IMR-90 (cell line): ENCODE measurements around the gene PRDM5.

Experiments used
- BHLHE40 ChIP-seq: fragments of 150-350 bp; IDR thresholded peaks from 2 replicates; pipeline ENCODE4 v1.6.1; 2016; ENCODE audit warnings: mild to moderate bottlenecking, low read depth, low read length
- CHD1 ChIP-seq: IDR thresholded peaks from 2 replicates; pipeline ENCODE4 v1.6.1; 2012; ENCODE audit warnings: low read depth, low read length, improper control_type of control experiment
- POLR2A ChIP-seq: IDR thresholded peaks from 2 replicates; pipeline ENCODE4 v1.6.1; 2012; ENCODE audit warnings: mild to moderate bottlenecking, low read depth, low read length
- RFX5 ChIP-seq: IDR thresholded peaks from 2 replicates; pipeline ENCODE4 v1.8.0; 2012; ENCODE audit warnings: low read depth, mild to moderate bottlenecking, low read length, moderate library complexity
- SMC3 ChIP-seq: fragments of 150-350 bp; IDR thresholded peaks from 2 replicates; pipeline ENCODE4 v1.6.1; 2016; ENCODE audit warnings: low read depth, mild to moderate bottlenecking, antibody characterized with exemption, low read length, moderate library complexity
- USF2 ChIP-seq: fragments of 150-350 bp; IDR thresholded peaks from 2 replicates; pipeline ENCODE4 v1.6.1; 2017; ENCODE audit warnings: mild to moderate bottlenecking, antibody characterized with exemption, low read length, low read depth
- TF ChIP-seq, protein P1 (sequence below): conservative IDR thresholded peaks from 2 replicates; pipeline ENCODE4 v1.5.1; 2012; ENCODE audit warnings: mild to moderate bottlenecking, low read depth, low read length, improper control_type of control experiment

DNA sequence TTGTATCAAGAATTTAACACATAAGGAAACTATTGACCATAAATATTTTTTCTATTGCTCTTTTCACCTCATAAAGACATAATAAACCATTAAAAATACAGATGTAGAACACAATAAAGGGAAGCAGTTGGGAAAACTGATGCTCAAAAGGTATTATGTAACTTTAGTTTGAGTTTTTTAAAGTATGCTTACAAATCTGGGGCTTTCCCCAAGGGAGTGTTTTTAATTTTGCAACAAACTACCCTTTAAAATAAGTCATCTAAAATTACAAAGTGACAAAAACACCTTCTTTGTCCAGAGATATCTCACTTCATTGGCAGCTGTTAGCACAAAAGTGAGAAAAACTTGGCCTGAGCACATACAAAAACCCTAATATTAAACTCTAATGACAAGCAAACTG is 55.0 kb downstream of the PRDM5 start:
- no peak for TF ChIP-seq BHLHE40
- no peak for TF ChIP-seq CHD1
- TF ChIP-seq POLR2A: no peak
- TF ChIP-seq, protein P1, sequence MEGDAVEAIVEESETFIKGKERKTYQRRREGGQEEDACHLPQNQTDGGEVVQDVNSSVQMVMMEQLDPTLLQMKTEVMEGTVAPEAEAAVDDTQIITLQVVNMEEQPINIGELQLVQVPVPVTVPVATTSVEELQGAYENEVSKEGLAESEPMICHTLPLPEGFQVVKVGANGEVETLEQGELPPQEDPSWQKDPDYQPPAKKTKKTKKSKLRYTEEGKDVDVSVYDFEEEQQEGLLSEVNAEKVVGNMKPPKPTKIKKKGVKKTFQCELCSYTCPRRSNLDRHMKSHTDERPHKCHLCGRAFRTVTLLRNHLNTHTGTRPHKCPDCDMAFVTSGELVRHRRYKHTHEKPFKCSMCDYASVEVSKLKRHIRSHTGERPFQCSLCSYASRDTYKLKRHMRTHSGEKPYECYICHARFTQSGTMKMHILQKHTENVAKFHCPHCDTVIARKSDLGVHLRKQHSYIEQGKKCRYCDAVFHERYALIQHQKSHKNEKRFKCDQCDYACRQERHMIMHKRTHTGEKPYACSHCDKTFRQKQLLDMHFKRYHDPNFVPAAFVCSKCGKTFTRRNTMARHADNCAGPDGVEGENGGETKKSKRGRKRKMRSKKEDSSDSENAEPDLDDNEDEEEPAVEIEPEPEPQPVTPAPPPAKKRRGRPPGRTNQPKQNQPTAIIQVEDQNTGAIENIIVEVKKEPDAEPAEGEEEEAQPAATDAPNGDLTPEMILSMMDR: no peak
- TF ChIP-seq SMC3: no peak
- no peak for TF ChIP-seq USF2
- TF ChIP-seq RFX5: no peak
